ENCODE measurements around the gene TUBA1C.

The TUBA1C gene

GRCh38 chr12:49283541-49284429 is 18.9 kb downstream of the TUBA1C start:
- no peak for DNase-seq (ENCODE audit: low spot score)

- DNase-seq (ENCODE audit: low spot score), result no peak
Measured at GRCh38 chr12:49284672-49285071, 19.8 kb downstream of the TUBA1C start.

- DNase-seq (ENCODE audit: low spot score), result no peak
Measured at GRCh38 chr12:49287876-49288275, 23.0 kb downstream of the TUBA1C start.

GRCh38 chr12:49288412-49288853 is 23.6 kb downstream of the TUBA1C start:
- DNase-seq (ENCODE audit: low spot score), result peak; percentile 74

GRCh38 chr12:49288922-49289555 is 24.2 kb downstream of the TUBA1C start:
- DNase-seq (ENCODE audit: low spot score), result no peak

- no peak for DNase-seq (ENCODE audit: low spot score)
Measured at GRCh38 chr12:49292729-49293055, 27.8 kb downstream of the TUBA1C start.

- no peak for DNase-seq (ENCODE audit: low spot score)
Measured at GRCh38 chr12:49293056-49293956, 28.4 kb downstream of the TUBA1C start.

- no peak for DNase-seq (ENCODE audit: low spot score)
Measured at GRCh38 chr12:49294086-49294803, 29.4 kb downstream of the TUBA1C start.

GRCh38 chr12:49294804-49295081 is 29.9 kb downstream of the TUBA1C start:
- no peak for DNase-seq (ENCODE audit: low spot score)

GRCh38 chr12:49295082-49295936 is 30.4 kb downstream of the TUBA1C start, which contains the start of gene PRPH:
TSS of gene PRPH (plus strand) at chr12:49295147. CDS start at chr12:49295201, 54 bp downstream.
- DNase-seq (ENCODE audit: low spot score), result no peak

GRCh38 chr12:49296034-49296835 is 31.4 kb downstream of the TUBA1C start:
- DNase-seq (ENCODE audit: low spot score), result peak; percentile 23

GRCh38 chr12:49296836-49297694 is 32.2 kb downstream of the TUBA1C start:
- peak; percentile 65 for DNase-seq (ENCODE audit: low spot score)

- no peak for DNase-seq (ENCODE audit: low spot score)
Measured at GRCh38 chr12:49297695-49298060, 32.8 kb downstream of the TUBA1C start.

- DNase-seq (ENCODE audit: low spot score), result peak; percentile 15
Measured at GRCh38 chr12:49298160-49298559, 33.3 kb downstream of the TUBA1C start.

GRCh38 chr12:49301760-49302159 is 36.9 kb downstream of the TUBA1C start:
- no peak for DNase-seq (ENCODE audit: low spot score)

- DNase-seq (ENCODE audit: low spot score), result no peak
Measured at GRCh38 chr12:49304161-49304560, 39.3 kb downstream of the TUBA1C start.

- DNase-seq (ENCODE audit: low spot score), result no peak
Measured at GRCh38 chr12:49305762-49306510, 41.1 kb downstream of the TUBA1C start.

GRCh38 chr12:49309386-49309785 is 44.5 kb downstream of the TUBA1C start:
- no peak for DNase-seq (ENCODE audit: low spot score)

All from cerebellar cortex (tissue), 1 donor.